Fibroblast of peridontal ligament (primary cell): ENCODE measurements around the gene TMEM170A.

ENCODE experiments used
- DNase-seq: peaks from one replicate; pipeline ENCODE4 v3.0.0-alpha.2; 2010; ENCODE audit errors: extremely low read depth

The TMEM170A gene

GRCh38 chr16:75401691-75402090 lies 62.8 kb downstream of the TMEM170A start:
- no peak for DNase-seq

GRCh38 chr16:75398333-75398732 lies 66.2 kb downstream of the TMEM170A start:
- no peak for DNase-seq

- DNase-seq = no peak
These were observed 69.5 kb downstream of the TMEM170A start for GRCh38 chr16:75394941-75395340.
